G401 (cell line): ENCODE results near the gene CHRNB4. TPM values are rescaled to one million over a fixed set of nuclear protein-coding genes. Genes with fewer than 3 reads are reported as not detected.

ENCODE experiments used
- DNase-seq: peaks from one replicate; pipeline ENCODE4 v3.0.0-alpha.2; 2015; ENCODE audit warnings: low spot score
- in situ Hi-C: cut with HindIII; loops from 2 replicates; pipeline ENCODE4 v1.10.0; 2016; ENCODE audit warnings: low sequenced_read_pairs, mixed read lengths
- total RNA-seq: library from RNA; depleted of rRNA; stranded (reverse); fragments of >200 nt; shearing (Covaris generic); gene quantifications from 2 replicates; pipeline ENCODE4 v1.2.3, GENCODE V29; 2014

Gene CHRNB4
- total RNA-seq, 1 experiment from 2014 or later: not detected

GRCh38 chr15:78672285-78673014 lies 31.4 kb upstream of the CHRNB4 start:
- no peak for DNase-seq
- in situ Hi-C loops: no loop called here

GRCh38 chr15:78671626-78672211 lies 30.7 kb upstream of the CHRNB4 start:
- DNase-seq: peak; percentile 73
- in situ Hi-C loops: no loop called here

- no peak for DNase-seq
- in situ Hi-C loops: no loop called here
Observed at GRCh38 chr15:78668987-78669386, 28.0 kb upstream of the CHRNB4 start.

GRCh38 chr15:78667578-78668236 lies 26.7 kb upstream of the CHRNB4 start:
- DNase-seq: no peak
- in situ Hi-C loops: no loop called here

- in situ Hi-C loops: no loop called here
- DNase-seq: no peak
Observed at GRCh38 chr15:78666010-78666409, 25.0 kb upstream of the CHRNB4 start.

- no peak for DNase-seq
- in situ Hi-C loops: no loop called here
Observed at GRCh38 chr15:78663703-78664102, 22.7 kb upstream of the CHRNB4 start.

- in situ Hi-C loops: no loop called here
- no peak for DNase-seq
Observed at GRCh38 chr15:78662028-78662427, 21.0 kb upstream of the CHRNB4 start.

GRCh38 chr15:78661001-78661400 lies 20.0 kb upstream of the CHRNB4 start:
- no peak for DNase-seq
- in situ Hi-C loops: no loop called here

- in situ Hi-C loops: no loop called here
- no peak for DNase-seq
Observed at GRCh38 chr15:78660584-78660983, 19.6 kb upstream of the CHRNB4 start.

- no peak for DNase-seq
- in situ Hi-C loops: no loop called here
Observed at GRCh38 chr15:78658823-78659222, 17.8 kb upstream of the CHRNB4 start.

GRCh38 chr15:78654272-78654671 lies 13.3 kb upstream of the CHRNB4 start:
- in situ Hi-C loops: no loop called here
- DNase-seq: no peak

GRCh38 chr15:78651930-78652615 lies 11.1 kb upstream of the CHRNB4 start:
- no peak for DNase-seq
- in situ Hi-C loops: no loop called here

- DNase-seq: no peak
- in situ Hi-C loops: no loop called here
Observed at GRCh38 chr15:78651007-78651406, 10.0 kb upstream of the CHRNB4 start.

- in situ Hi-C loops: no loop called here
- no peak for DNase-seq
Observed at GRCh38 chr15:78650022-78650421, 9.0 kb upstream of the CHRNB4 start.

- in situ Hi-C loops: no loop called here
- DNase-seq: no peak
Observed at GRCh38 chr15:78645009-78645408, 4.0 kb upstream of the CHRNB4 start.

GRCh38 chr15:78642331-78642730 lies 1.3 kb upstream of the CHRNB4 start:
- in situ Hi-C loops: no loop called here
- no peak for DNase-seq

GRCh38 chr15:78641749-78642275 lies 802 bp upstream of the CHRNB4 start:
- in situ Hi-C loops: no loop called here
- no peak for DNase-seq

GRCh38 chr15:78640527-78641101 lies 396 bp downstream of the CHRNB4 start:
- in situ Hi-C loops: no loop called here
- no peak for DNase-seq

GRCh38 chr15:78638658-78639314 lies 2.2 kb downstream of the CHRNB4 start:
- peak; percentile 36 for DNase-seq
- in situ Hi-C loops: no loop called here
